CD4-positive, alpha-beta T cell (primary cell): ENCODE results near the gene TCF3. TPM values are rescaled to one million over a fixed set of nuclear protein-coding genes. Genes with fewer than 3 reads are reported as not detected.
A peak's percentile ranks its signal among the peaks of the same experiment; 100 is the strongest.

Source experiments
- ATAC-seq: fragments of 200-7000 bp; cut with Tn5 transposase; one replicate; pipeline ENCODE4 v1.10.0; 2022; ENCODE audit warnings: mild to moderate bottlenecking; ENCODE audit not compliant: poor library complexity
- CTCF ChIA-PET: fragments of 350-600 bp; sonication (Branson Sonifier 250); formaldehyde crosslinking; loops from one replicate; lab custom pipeline; 2021; ENCODE audit warnings: antibody characterized with exemption, inconsistent platforms; lab: Charles Lee
- POLR2A ChIA-PET: fragments of 350-600 bp; sonication (Branson Sonifier 250); formaldehyde crosslinking; loops from one replicate; lab custom pipeline; 2021; ENCODE audit warnings: antibody characterized with exemption, inconsistent platforms; lab: Charles Lee
- DNase-seq, 14 experiments: peaks; one replicate each; pipeline ENCODE4 v3.0.0-alpha.2; 2013 to 2020; ENCODE audit warnings: mixed read lengths in 2 of 14
- H3K27ac ChIP-seq, 2 donors: one replicate each; pipeline versions ENCODE4 v1.5.1 to v1.7.0; 2013; ENCODE audit warnings: low read length in 2 of 2, low read depth in 1 of 2, mild to moderate bottlenecking in 1 of 2
- H3K27me3 ChIP-seq, 2 experiments: 1 replicate in 1 of 2; 2 replicates in 1 of 2; pipeline versions ENCODE4 v1.6.1 to v1.7.0; 2013; ENCODE audit warnings: low read length in 2 of 2, control low read depth in 1 of 2, mild to moderate bottlenecking in 1 of 2, moderate library complexity in 1 of 2; ENCODE audit not compliant: insufficient read depth in 2 of 2, control insufficient read depth in 1 of 2
- H3K36me3 ChIP-seq: one replicate; pipeline ENCODE4 v1.6.1; 2013; ENCODE audit warnings: low read length, control low read depth; ENCODE audit not compliant: insufficient read depth
- H3K4me1 ChIP-seq: one replicate; pipeline ENCODE4 v1.6.1; 2013; ENCODE audit warnings: low read length, control low read depth; ENCODE audit not compliant: insufficient read depth
- H3K4me3 ChIP-seq: one replicate; pipeline ENCODE4 v1.5.1; 2013; ENCODE audit warnings: mild to moderate bottlenecking, low read length, moderate library complexity
- H3K9me3 ChIP-seq, 2 experiments: 1 replicate in 1 of 2; 2 replicates in 1 of 2; pipeline versions ENCODE4 v1.6.1 to v1.7.0; 2013; ENCODE audit warnings: low read length in 2 of 2, mild to moderate bottlenecking in 2 of 2, control low read depth in 1 of 2, moderate library complexity in 1 of 2; ENCODE audit not compliant: control insufficient read depth in 1 of 2, insufficient read depth in 1 of 2
- H3K27ac Mint-ChIP-seq: one replicate; pipeline ENCODE4 v1.8.0; 2020; ENCODE audit warnings: mixed read lengths
- H3K27me3 Mint-ChIP-seq: one replicate; pipeline ENCODE4 v1.8.0; 2021; ENCODE audit warnings: mixed read lengths
- H3K36me3 Mint-ChIP-seq: one replicate; pipeline ENCODE4 v1.8.0; 2021; ENCODE audit warnings: low read depth, mixed read lengths
- H3K4me1 Mint-ChIP-seq: one replicate; pipeline ENCODE4 v1.8.0; 2021; ENCODE audit warnings: low read depth, mixed read lengths
- H3K4me3 Mint-ChIP-seq: one replicate; pipeline ENCODE4 v1.8.0; 2020; ENCODE audit warnings: mild to moderate bottlenecking, mixed read lengths
- H3K9me3 Mint-ChIP-seq: one replicate; pipeline ENCODE4 v1.8.0; 2020; ENCODE audit warnings: mixed read lengths
- intact Hi-C, 2 experiments: fragments of 100-400 bp; cut with DNase I in 1 of 2; cut with micrococcal nuclease in 1 of 2; formaldehyde crosslinking; loops; one replicate each; pipeline versions ENCODE4 v1.15.1 to v1.9.0; 2023 to 2025; cut with DNase I, micrococcal nuclease
- total RNA-seq, 174 experiments: library from RNA in 2 of 174; stranded (reverse) in 2 of 174; gene quantifications; one replicate each; pipeline ENCODE4 v1.2.3 and lab custom pipeline; 2021 to 2026
- TF ChIP-seq, protein P1 (sequence below): fragments of 200-600 bp; IDR thresholded peaks from one replicate; pipeline ENCODE4 v1.8.0; 2022; ENCODE audit warnings: antibody characterized with exemption, mild to moderate bottlenecking

Gene TCF3
- total RNA-seq, 2 experiments from 2014 or later, result 51.2 to 52.2 TPM

GRCh38 chr19:1610579-1610978, 41.8 kb downstream of the TCF3 start:
- no peaks in the 10 kb centered on the region for H3K27me3 Mint-ChIP-seq
- Histone ChIP-seq H3K4me3 (no peak overlapping the region), H3K9me3 (no peaks in the 10 kb centered on the region), H3K36me3 (peaks cover 39% of the 10 kb centered on the region), H3K4me1 (peaks cover 46% of the 10 kb centered on the region), H3K27me3 (no peaks in the 10 kb centered on the region), H3K27ac (no peak overlapping the region)
- intact Hi-C loops, result no loop called here
- H3K27ac Mint-ChIP-seq, result no peak overlapping the region
- ATAC-seq, result no peak
- ChIA-PET POLR2A (interaction anchor here (1.1 kb wide), 1 partner anchor 335 kb away, joined by 3 read pairs; the partner anchor contains the start of gene FAM174C), CTCF (no interaction called here)
- H3K4me1 Mint-ChIP-seq, result peaks cover 24% of the 10 kb centered on the region
- DNase-seq, result peak in 2 of 14 experiments; percentile 21 to 47
- H3K36me3 Mint-ChIP-seq, result peaks cover 49% of the 10 kb centered on the region
- no peaks in the 10 kb centered on the region for H3K9me3 Mint-ChIP-seq
- TF ChIP-seq, protein P1, sequence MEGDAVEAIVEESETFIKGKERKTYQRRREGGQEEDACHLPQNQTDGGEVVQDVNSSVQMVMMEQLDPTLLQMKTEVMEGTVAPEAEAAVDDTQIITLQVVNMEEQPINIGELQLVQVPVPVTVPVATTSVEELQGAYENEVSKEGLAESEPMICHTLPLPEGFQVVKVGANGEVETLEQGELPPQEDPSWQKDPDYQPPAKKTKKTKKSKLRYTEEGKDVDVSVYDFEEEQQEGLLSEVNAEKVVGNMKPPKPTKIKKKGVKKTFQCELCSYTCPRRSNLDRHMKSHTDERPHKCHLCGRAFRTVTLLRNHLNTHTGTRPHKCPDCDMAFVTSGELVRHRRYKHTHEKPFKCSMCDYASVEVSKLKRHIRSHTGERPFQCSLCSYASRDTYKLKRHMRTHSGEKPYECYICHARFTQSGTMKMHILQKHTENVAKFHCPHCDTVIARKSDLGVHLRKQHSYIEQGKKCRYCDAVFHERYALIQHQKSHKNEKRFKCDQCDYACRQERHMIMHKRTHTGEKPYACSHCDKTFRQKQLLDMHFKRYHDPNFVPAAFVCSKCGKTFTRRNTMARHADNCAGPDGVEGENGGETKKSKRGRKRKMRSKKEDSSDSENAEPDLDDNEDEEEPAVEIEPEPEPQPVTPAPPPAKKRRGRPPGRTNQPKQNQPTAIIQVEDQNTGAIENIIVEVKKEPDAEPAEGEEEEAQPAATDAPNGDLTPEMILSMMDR, result no peak
- H3K4me3 Mint-ChIP-seq, result no peak overlapping the region

- H3K27ac Mint-ChIP-seq, result peak overlapping the region; percentile 81
These were observed 42.5 kb downstream of the TCF3 start for GRCh38 chr19:1609680-1610474.

GRCh38 chr19:1609103-1609396, 43.4 kb downstream of the TCF3 start:
- H3K27ac ChIP-seq, result peak overlapping the region; percentile 56 to 69
- POLR2A ChIA-PET, result interaction anchor here (0.9 to 2.4 kb wide), 3 partner anchors 12 to 42 kb away, joined by 3 to 12 read pairs (median 3); partner anchors contain the start of gene MBD3
- peak overlapping the region; percentile 63 for H3K4me3 ChIP-seq
- H3K9me3 ChIP-seq, result no peaks in the 10 kb centered on the region
- DNase-seq (peak in 7 of 14 experiments; percentile 19 to 65 (median 58)), ATAC-seq (no peak)
- H3K27me3 ChIP-seq, result no peaks in the 10 kb centered on the region
- no peaks in the 10 kb centered on the region for H3K9me3 Mint-ChIP-seq
- H3K4me1 Mint-ChIP-seq, result peaks cover 27% of the 10 kb centered on the region
- CTCF ChIA-PET, result interaction anchor here (1.1 to 2.1 kb wide), 2 partner anchors 16 to 43 kb away, joined by 3 to 10 read pairs; partner anchors contain the start of gene TCF3
- peaks cover 38% of the 10 kb centered on the region for H3K36me3 Mint-ChIP-seq
- H3K27me3 Mint-ChIP-seq, result no peaks in the 10 kb centered on the region
- intact Hi-C loops, result loop anchor here in 1 of 2 experiments (5.0 kb wide), 1 partner anchor 203 kb away; the partner anchor contains the start of gene ATP8B3
- peak overlapping the region; percentile 81 for H3K27ac Mint-ChIP-seq
- peaks cover 24% of the 10 kb centered on the region for H3K36me3 ChIP-seq
- TF ChIP-seq, protein P1, result no peak
- peaks cover 58% of the 10 kb centered on the region for H3K4me1 ChIP-seq
- peak overlapping the region; percentile 81 for H3K4me3 Mint-ChIP-seq

More at GRCh38 chr19:1609680-1610474, 42.5 kb downstream of the TCF3 start:
- peaks cover 32% of the 10 kb centered on the region for H3K36me3 ChIP-seq
- no peaks in the 10 kb centered on the region for H3K27me3 Mint-ChIP-seq
- peak overlapping the region; percentile 5 to 69 for H3K27ac ChIP-seq
- H3K4me1 Mint-ChIP-seq, result peaks cover 27% of the 10 kb centered on the region
- H3K4me3 Mint-ChIP-seq, result no peak overlapping the region
- no peaks in the 10 kb centered on the region for H3K9me3 Mint-ChIP-seq
- intact Hi-C loops, result loop anchor here in 1 of 2 experiments (5.0 kb wide), 1 partner anchor 202 kb away; the partner anchor contains the start of gene ATP8B3
- ChIA-PET POLR2A (interaction anchor here (0.9 to 2.4 kb wide), 2 partner anchors 17 to 42 kb away, joined by 3 to 12 read pairs; partner anchors contain the start of gene MBD3), CTCF (interaction anchor here (1.1 kb wide), 1 partner anchor 15 kb away, joined by 3 read pairs; no protein-coding TSS in a partner anchor)
- ATAC-seq (no peak), DNase-seq (peak in 1 of 14 experiments; percentile 28)
- no peaks in the 10 kb centered on the region for H3K9me3 ChIP-seq
- H3K27me3 ChIP-seq, result no peaks in the 10 kb centered on the region
- TF ChIP-seq, protein P1, result no peak
- peaks cover 44% of the 10 kb centered on the region for H3K36me3 Mint-ChIP-seq
- H3K4me1 ChIP-seq, result peaks cover 49% of the 10 kb centered on the region
- H3K4me3 ChIP-seq, result no peak overlapping the region
